Stimulated activated CD8-positive, alpha-beta memory T cell treated with anti-CD3 and anti-CD28 coated beads, Interleukin-12 subunit alpha, Interleukin-12 subunit beta, amount 100 ng/mL, for 24 hours (primary cell): ENCODE results near the gene RASSF1.

Experiments used
- DNase-seq: peaks from one replicate; pipeline ENCODE4 v3.0.0-alpha.2; 2020; ENCODE audit errors: extremely low read depth

The RASSF1 gene, protein sequence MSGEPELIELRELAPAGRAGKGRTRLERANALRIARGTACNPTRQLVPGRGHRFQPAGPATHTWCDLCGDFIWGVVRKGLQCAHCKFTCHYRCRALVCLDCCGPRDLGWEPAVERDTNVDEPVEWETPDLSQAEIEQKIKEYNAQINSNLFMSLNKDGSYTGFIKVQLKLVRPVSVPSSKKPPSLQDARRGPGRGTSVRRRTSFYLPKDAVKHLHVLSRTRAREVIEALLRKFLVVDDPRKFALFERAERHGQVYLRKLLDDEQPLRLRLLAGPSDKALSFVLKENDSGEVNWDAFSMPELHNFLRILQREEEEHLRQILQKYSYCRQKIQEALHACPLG

DNA sequence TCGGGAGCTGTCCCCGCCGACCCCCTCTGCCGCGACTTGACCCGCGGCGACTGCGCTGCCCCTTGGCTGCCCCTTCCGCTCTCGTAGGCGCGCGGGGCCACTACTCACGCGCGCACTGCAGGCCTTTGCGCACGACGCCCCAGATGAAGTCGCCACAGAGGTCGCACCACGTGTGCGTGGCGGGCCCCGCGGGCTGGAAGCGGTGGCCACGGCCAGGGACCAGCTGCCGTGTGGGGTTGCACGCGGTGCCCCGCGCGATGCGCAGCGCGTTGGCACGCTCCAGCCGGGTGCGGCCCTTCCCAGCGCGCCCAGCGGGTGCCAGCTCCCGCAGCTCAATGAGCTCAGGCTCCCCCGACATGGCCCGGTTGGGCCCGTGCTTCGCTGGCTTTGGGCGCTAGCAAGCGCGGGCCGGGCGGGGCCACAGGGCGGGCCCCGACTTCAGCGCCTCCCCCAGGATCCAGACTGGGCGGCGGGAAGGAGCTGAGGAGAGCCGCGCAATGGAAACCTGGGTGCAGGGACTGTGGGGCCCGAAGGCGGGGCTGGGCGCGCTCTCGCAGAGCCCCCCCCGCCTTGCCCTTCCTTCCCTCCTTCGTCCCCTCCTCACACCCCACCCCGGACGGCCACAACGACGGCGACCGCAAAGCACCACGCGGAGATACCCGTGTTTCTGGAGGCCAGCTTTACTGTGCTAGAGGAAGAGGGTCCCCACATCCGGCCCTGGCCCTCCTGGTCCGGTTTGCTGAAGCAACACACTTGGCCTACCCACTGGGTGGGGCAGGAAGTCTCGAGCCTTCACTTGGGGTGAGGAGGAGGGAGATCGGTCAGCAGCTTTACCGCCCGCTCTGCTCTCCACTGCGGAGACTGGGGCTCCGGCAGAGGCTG, at the start of gene RASSF1:
TSS of gene RASSF1 (minus strand) at position 389 of the 882 bp plus-strand sequence. CDS start at position 358, 31 bp downstream.
- no peak for DNase-seq

DNA sequence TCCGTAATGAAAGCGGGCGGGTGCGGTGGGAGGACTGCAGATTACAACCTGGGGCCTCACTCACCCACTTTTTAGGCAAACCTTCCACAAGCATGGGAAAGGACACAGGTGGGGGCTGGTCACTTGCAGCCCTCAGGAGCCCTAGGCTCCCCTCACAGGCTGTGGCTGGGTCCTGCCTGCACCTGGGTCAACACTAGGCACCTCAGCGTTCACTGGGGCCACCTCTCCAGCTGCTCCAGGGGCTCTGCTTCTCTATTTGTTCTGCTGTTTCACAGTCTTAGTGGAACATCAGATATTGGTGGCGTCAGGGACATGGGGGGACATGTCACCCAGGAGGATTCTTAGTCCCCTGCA, 48.8 kb upstream of the RASSF1 start:
- DNase-seq = no peak

DNA sequence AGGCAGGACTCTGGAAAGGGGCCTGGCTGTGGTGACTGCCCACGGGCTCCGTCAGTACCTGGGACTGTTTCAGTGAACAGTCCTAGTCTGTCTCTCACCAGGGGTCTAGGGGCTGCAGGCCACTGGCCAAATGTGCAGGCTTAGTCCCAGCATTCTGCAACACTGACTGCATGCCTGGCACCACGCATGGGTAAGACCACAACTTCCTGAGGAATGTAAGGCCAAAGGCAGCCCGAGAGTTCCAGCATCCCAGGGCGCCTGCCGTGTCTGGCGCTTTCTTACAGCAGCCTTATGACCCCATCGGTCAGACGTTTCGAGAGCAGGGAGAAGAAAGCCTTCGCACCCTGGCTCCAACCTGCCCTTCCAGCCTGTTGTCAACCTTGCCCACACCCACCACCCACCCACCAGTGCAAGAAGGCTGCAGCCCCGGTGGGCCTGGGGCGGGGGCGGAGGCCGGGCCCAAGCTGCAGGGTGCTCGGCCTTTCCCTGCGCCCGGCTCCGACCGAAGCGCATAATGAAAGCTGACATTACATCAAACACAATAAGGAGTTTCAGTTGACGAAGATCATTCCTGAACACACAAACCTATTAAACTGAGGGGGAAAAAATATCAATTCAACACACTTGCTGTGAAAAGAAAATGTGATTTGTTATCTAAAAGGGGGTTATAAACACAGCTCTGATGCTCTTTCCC, 48.2 kb upstream of the RASSF1 start:
- no peak for DNase-seq

DNA sequence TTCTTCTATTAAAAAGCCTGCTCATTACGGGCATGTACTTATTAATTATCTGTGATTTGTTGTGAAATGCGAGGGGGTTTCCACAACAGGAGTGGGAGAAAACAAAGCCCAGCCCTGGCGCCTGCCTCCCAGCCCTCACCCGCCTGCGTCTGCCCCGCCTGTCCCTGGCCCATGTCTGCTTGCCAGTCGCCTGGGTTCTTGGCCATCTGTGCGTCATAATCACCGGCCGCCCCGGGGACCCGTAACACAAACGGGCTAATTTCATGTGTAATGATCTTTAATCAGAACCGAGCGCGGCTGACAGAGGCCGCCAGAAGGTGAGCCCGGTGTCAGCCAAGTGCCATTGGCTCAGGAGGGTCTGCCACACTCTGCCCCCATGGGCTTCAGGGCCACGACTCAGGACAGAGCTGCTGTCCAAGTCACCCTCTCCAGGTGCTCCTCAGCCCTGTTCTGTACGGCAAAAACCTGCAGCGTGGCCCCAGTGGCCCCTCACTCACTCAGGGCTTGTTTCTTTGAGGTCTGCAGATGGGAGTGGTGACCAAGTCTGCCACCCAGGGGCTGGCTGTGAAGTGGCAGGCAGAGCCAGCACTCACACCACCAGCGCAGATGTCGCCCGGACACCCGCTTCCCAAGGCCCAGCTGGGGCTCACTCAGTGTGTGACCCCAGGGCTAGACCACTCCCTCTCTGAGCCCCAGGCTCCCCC, 47.5 kb upstream of the RASSF1 start:
- no peak for DNase-seq

DNA sequence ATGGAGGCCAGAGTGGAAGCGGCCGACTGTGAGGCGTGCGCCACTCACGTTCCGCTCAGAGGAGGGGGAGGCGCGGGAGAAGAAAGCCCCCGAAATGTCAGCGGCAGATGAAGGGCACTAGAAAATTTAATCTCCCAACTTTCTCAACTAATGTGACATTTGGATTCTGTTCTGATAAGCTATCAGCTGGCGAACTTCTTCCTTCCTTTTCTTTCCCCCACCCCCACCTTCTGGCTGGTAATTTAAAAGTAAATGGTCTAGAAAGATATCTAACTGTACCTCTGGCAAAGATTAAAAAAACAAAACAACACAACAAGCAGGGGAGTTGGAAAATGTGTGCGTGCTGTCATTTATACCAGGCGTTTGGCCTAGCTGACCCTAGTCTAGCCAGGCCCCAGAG, 45.1 kb upstream of the RASSF1 start:
- no peak for DNase-seq

DNA sequence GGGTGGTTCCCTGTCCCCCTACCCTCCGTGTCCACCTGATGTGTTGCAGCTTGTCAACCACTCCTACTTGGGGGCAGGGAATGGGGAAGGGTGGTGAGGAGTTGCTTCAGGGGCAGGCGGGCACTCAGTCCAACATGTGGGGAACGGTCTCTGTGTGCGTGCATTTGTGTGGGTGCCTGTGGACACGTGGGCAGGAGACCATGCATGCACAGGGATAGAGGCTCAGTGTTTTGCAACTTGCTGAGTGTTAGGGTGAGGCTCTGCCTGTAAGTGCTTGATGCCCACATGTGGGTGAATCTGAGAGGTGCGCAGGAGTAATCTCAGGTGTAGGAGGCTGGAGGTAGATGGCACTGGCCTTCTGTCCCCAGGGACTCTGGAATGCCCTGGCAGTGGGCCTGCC, 43.1 kb upstream of the RASSF1 start:
- no peak for DNase-seq

DNA sequence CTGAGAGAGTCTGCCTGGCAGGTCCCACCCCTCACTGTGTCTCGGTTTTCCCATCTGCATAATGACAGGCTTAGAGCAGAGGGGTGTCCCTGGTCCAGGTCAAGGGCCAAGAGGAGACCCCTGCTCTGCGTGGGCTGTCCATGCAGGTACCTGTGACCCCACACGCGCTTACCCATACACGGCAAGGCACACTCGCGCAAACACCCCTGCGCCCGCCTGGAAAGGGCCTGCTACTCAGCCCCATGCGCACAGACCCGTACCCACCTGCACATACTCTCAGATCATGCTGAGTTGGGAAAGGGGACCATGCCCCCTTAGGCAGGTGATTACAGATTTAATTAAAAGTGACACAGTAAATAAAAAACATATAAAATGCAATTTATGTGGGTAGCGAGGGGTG, 42.1 kb upstream of the RASSF1 start:
- DNase-seq = no peak

DNA sequence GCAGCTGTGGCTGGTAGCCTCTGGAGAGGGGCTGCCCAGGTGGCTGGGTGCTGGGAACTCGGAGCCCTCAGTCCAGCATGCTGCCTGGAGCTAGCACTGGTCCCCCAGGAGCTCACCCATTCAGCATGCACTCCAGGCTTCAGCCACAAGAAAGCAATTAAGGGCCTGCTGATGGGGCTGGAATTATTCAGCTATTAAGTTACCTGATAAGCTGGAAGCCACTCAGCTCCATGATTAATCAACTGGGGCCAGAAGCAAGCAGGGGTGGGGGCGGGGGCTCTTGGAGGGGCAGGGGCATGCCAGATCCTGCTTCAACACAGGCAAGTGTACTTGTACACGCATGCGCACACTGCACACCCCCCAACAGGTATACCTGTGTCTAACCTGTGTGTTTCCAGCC, 40.7 kb upstream of the RASSF1 start:
- DNase-seq = no peak

DNA sequence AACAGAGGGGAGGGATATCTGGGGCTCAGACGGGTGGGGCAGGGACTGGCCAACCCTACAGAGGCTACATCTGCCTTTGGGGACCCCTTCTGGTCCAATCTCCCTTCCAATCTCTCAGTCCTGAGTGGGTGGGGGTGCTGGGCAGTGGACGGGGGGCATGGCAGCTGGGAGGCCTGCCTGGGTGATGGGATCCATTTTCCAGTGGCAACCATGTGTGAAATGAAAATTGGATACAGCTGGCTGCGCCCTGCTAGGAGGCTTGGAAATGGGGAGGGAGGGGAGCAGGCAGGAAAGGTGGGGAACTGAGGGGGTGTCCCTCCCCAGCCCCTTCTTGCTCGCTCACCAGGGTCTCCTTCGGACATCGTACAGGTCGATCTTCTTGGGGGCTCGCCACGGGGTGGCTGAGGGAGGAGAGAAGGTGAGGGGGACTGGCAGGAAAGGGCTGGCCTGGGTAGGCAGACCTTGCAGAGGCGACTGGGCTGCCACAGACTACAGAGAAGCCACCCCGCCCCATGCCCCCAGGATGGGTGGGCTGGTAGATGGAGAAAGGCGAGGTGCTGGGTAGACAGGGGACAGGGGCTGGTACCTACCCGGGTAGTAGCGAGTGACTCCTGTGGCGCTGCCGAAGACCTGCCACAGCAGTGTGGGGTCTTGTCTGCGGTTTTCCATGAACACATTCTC, 39.9 kb upstream of the RASSF1 start:
- DNase-seq = no peak

DNA sequence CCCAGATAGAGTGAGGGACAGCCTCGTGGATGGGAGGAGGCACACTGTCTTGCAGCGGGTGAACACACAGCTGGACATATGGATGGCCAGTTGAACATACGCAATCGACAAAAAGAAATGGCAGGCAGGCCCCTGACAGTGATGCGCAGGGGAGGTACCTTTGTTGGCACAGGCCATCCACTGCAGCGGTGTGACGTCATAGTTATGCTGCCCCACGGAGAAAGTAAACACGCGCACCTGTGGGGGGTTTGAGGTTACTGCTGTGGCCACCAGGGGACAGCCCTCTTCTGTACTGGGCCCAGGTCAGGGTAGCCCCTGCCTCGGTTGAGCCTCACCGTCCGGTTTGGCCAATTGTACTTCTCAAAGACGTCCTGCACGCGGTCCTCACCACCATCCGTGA, 38.1 kb upstream of the RASSF1 start:
- DNase-seq = no peak

DNA sequence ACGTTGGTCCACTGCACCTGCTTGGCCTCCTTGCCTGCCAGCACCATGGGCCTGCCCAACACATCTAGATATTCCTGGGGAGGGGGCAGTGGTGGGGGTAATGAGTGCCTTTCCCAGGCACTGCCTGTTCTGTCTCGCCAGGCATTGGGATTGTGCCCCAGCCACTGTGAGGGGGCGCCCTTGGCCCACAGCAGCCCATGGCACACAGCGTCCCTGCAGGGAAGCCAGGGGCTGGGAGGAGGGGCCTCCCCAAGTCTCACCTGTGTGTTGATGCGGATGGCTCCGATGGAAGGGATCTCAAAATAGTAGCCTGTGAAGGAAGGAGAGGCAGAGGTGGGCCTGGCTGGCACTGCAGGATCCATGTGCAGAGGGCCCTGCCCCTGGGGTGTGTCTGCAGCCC, 37.4 kb upstream of the RASSF1 start:
- no peak for DNase-seq

DNA sequence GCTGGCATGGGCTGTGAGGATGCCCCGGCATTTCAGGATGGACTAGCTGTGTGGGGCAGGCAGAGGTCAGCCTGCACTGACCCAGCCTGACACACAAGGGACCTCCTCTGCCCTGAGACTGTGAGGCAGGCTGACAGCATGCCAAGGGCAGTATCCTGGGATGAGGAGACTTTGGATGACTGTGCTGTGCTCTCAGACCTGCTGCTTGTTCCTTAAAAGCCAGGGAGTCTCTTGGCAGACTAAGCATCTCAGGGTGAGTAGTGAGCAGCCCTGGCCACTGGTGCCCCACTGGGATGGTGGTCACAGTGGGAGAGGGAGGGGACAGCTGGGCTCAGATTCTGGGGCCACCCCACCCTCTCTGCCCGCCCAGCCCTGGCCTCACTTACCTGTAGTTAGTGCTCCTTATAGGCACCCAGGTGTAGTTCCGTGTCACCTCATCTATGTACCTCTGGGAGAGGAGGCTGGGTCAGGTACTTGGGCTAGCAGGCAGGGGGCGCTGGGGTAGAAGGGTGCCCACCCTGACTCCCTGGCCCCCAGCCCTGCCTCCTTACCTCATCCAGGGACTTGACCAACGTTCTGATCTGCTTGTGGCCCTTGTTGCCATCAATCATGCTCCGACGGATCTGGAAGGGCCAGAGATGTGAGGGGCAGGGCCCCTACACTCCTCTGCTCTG, 34.8 kb upstream of the RASSF1 start:
- no peak for DNase-seq

DNA sequence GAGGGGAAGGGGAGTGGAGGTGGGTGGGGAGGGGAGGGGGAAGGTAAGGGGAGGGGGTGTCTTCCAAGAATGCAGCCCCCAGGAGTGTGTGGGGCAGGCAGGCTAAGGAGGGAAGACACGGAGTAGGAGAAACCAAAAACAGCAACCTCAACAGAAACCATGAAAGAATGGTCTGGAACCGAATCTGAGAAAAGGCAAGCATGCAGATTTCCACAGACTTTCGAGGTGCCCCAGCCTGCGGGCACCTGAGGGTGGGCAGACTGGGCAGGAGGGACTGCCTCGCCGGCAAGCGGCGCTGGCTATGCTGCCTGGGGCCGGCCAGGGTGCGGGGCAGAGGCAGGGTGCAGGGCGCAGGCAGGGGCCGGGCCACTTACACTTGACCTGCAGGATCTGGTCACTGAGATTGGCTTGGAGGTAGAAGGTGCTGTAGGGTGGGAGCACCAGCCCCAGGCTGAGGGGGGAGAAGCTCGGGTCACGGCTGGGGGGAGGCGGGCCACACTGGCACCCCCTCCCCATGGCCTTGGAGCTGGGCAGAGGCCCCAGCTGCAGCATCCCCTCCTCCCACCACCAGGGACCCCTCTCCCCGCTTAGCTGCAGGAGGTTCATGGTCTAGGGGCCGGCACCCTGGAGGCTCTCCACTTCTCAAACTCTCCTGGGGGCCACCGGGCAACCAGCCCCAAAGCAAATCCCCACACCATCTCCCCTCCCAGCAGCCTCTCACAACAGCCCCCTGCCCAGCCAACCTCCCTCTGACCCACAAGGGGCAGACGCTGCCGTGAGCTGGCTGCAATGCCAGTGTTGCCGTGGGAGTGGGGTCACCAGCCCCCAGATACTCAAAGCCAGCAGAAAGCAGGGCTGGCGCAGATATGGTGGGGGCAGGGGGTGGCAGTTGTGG, 34.0 kb upstream of the RASSF1 start:
- DNase-seq = no peak

DNA sequence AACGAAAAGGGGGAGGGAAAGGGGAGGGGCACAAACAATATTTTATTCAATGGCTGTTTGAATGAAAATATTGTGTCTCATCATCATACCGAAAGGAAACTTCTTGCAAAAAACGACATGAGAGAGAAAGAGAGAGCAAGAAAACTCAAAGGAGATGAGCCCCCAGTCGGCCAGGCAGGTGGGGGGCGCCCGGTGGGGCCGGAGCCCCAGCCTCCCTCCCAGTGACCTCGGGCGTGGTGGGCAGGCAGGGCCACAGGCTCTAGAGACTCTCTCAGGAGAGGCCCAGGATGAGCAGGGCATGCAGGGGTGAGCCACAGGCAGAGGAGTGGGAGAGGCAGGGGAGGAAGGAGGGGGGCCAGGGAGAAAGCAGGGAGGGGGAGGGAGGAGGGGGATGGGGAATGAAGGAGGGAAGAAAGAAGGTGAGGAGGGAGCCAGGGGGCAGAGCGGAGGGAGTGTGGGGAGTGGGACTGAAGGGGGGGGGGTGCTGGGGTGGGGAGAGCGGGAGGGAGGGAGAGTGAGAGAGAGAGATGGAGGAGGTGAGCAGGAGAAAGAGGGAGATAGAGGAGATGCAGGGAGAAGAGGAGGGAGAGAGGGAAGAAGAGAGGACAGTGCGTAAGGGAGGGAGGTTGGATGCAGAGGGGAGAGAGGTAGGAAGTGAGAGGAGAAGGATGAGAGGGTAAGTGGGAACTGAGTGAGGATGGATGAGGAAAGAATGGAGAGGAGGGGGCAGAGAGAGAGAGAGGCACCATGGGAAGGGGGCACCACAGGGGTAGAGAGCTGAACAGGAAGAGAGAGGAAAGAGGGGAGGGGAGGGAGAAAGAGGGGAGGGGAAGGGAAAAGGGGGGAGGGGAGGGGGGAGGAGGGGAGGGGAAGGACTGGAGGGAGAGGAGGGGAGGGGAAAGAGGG, 32.8 kb upstream of the RASSF1 start:
- DNase-seq = no peak

DNA sequence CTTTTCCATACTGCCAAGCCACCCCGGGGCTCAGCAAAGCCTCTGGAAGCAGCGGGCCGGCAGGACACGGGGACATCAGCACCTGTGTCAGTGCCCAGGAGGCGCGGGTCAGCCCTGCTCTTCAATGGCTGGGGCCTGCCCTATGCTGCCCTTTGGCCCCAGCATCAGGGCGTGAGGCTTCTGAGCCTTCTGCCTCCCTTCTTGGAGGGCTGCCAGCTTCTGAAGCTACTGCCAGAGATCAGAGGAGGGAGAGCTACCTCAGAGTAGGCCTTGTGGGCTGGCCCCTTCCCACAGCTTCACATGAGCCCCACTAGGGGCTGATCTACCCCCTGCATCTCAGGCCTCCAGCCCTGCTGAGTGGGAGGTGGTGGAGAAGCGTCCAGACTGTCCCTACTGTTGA, 31.7 kb upstream of the RASSF1 start:
- no peak for DNase-seq

DNA sequence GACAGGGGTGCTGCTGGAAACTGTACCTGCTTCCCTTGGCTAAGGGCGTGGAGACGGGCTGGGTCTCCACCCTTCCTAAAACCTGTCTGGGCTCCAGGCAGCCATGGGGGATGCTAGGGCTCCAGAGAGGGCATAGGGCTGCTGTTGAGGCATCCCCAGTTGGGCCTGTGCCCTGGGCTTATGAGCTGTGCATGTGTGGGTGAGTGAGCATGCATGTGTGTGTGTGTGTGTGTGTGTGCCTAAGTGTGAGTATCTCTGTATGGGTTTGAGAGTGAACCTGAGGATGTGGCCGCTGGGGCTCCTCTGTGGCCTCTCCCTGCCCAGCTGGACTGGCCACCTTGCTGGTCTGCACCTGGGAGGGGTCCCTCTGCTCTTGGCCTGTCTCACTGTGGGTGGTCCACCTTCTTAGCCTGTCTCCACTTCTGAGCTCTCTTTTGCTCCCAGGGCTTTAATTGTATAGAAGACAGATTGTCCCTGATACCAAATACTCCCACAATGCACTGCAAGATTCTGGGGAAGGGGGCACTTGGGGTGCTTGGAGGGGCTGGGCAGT, 30.6 kb upstream of the RASSF1 start:
- no peak for DNase-seq

DNA sequence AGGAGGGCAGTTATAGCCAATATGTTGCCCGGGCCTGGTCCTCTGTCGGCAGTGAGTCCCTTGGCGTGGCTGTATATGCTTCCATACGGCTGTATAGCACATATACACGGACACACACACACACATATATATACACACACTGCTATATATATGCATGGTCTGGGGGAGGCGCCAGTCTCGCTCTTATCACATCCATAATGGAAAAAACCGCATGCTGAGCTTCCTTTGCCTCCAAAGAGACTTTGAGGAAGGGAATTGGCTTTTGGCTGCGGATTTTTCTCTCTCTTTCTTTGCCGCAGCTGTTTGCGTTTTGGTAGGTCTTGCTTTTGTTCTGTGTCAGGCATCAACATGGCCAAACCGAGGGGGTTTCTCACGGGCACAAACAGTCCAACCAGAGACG, 30.0 kb upstream of the RASSF1 start:
- no peak for DNase-seq

DNA sequence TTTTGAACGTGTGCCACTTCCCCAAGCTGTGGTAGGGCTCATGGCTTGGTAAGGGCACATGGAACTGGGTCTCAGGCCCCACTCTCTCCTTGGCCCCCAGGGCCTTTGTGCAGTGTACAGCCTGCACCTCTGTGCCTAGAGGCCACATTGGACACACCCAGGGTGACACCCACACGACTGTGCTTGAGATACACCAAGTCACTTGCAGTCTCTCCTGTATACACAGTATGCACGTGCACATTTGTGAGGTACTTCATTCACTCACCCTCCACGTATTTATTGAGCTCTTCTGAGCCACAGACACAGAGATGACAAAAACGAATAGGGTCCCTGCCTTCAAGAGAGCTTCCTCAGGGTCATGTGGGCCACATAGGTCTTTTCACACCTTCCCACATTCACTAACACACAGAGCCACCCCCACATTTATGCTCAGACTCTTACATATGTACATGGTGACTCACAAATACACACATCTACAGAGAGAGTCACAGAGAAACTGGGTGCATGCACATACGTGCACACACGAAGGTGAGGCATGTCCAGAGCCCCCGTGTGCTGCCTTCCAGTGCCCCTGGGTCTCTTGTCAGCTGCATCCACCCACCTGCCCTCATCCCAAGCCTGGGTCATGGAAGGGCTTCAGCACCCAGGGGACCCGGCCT, 28.5 kb upstream of the RASSF1 start:
- no peak for DNase-seq
